Measurements from ENCODE around the gene TADA2B. TPM values are rescaled to one million over a fixed set of nuclear protein-coding genes. Genes with fewer than 3 reads are reported as not detected.

Gene TADA2B
- total RNA-seq, 4 donors from 2014 or later = 13.3 to 27.3 (median 16.5) TPM

DNA sequence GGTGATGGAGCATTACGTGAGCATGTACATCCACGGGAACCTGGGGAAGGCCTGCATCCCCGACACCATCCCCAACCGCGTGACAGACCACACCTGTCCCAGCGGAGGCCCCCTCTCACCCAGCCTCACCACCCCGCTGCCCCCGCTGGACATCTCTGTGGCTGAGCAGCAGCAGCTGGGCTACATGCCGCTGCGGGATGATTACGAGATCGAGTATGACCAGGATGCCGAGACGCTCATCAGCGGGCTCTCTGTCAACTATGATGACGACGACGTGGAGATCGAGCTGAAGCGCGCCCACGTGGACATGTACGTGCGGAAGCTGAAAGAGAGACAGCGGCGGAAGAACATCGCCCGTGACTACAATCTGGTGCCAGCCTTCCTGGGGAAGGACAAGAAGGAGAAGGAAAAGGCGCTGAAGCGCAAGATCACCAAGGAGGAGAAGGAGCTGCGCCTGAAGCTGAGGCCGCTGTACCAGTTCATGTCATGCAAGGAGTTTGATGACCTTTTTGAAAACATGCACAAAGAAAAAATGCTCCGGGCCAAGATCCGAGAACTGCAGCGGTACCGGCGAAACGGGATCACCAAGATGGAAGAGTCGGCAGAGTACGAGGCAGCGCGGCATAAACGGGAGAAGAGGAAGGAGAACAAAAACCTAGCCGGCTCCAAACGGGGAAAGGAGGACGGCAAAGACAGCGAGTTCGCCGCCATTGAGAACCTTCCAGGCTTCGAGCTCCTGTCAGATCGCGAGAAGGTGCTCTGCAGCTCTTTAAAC is 11.1 kb downstream of the TADA2B start:
- H3K4me3 ChIP-seq = no peak overlapping the region
- no peak for DNase-seq (ENCODE audit: low spot score in 2 of 2)
- no peaks in the 10 kb centered on the region for H3K9me3 ChIP-seq
- 95 to 96% methylated on average over 52 of the region's 52 CpGs for WGBS, 2 donors
- no peaks in the 10 kb centered on the region for H3K27me3 ChIP-seq
- H3K27ac ChIP-seq = no peak overlapping the region
- H3K36me3 ChIP-seq = peaks cover 0 to 69% (median 0%) of the 10 kb centered on the region in 3 donors
- peaks cover 0 to 36% (median 0%) of the 10 kb centered on the region in 4 donors for H3K4me1 ChIP-seq
- no peak for TF ChIP-seq EP300 (IDR thresholded peaks at IDR 0.05)
- TF ChIP-seq POLR2A (IDR thresholded peaks at IDR 0.05) = no peak
- TF ChIP-seq, protein P1, sequence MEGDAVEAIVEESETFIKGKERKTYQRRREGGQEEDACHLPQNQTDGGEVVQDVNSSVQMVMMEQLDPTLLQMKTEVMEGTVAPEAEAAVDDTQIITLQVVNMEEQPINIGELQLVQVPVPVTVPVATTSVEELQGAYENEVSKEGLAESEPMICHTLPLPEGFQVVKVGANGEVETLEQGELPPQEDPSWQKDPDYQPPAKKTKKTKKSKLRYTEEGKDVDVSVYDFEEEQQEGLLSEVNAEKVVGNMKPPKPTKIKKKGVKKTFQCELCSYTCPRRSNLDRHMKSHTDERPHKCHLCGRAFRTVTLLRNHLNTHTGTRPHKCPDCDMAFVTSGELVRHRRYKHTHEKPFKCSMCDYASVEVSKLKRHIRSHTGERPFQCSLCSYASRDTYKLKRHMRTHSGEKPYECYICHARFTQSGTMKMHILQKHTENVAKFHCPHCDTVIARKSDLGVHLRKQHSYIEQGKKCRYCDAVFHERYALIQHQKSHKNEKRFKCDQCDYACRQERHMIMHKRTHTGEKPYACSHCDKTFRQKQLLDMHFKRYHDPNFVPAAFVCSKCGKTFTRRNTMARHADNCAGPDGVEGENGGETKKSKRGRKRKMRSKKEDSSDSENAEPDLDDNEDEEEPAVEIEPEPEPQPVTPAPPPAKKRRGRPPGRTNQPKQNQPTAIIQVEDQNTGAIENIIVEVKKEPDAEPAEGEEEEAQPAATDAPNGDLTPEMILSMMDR (IDR thresholded peaks at IDR 0.05) = no peak

DNA sequence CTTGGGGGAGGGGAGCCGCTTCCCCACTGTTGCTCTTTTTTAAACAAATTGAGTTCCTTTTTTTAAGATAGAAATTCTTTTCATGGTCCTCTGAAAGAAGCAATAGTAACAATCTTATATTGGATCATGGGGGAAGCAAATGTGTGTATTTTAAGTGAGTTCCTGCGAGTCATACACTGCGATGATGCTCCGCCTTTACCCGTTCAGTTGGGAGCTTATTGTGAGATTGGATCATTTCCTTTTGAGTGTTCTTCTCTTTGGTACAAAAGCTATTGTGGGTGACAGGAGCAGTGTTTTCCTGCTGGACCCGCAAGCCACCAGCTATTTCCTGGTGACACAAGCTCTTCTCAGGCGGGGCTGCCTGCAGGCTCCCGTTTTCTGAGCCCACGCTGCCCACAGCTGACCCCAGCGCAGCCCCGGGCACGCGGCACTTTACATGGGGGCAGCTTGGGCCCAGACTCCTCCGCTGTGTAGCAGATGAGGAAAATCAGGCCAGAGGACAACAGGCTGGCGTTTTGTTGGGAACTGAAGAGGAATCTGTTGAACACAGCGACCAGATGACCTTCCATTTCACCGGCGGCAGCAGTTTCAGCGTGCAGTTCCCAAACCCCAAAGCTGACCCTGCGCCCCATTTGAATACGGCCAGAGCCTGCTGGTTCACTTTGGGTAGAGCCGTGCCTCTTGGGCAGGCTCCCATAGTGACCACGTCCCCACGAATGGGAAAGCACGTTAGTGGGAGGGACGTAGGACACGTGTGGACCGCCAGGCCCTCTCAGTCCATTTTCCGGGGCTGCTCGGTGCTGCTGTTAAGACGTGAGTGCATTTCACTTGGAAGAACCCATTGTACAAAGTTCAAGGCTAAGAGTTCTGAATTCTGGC is 12.2 kb downstream of the TADA2B start:
- no peak overlapping the region for H3K4me3 ChIP-seq
- H3K36me3 ChIP-seq = peaks cover 0 to 73% (median 0%) of the 10 kb centered on the region in 3 donors
- TF ChIP-seq, protein P1 (IDR thresholded peaks at IDR 0.05) = no peak
- no peak for TF ChIP-seq POLR2A (IDR thresholded peaks at IDR 0.05)
- TF ChIP-seq EP300 (IDR thresholded peaks at IDR 0.05) = no peak
- H3K27ac ChIP-seq = no peak overlapping the region
- H3K9me3 ChIP-seq = no peaks in the 10 kb centered on the region
- WGBS, 2 donors = 88 to 89% methylated on average over 31 of the region's 31 CpGs
- H3K4me1 ChIP-seq = peaks cover 0 to 26% (median 0%) of the 10 kb centered on the region in 4 donors
- H3K27me3 ChIP-seq = no peaks in the 10 kb centered on the region
- no peak for DNase-seq (ENCODE audit: low spot score in 2 of 2)

DNA sequence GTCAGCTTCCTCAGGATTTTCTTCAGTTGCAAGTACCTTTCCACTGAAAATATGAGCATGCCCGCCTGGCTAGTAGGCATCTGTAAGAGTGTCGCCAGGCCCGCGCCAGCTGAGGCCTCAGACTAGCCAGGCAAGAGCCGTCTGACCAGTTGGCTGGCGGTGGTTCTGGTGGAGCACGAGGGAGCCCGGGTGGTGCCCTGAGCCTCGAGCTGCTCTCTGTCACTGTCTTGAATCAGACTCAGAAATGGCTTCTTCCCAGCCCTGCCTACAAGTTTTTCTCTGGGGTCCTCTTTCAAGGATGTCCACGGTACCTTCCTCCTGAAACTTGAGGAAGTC is 12.8 kb downstream of the TADA2B start:
- peaks cover 0 to 20% (median 0%) of the 10 kb centered on the region in 4 donors for H3K4me1 ChIP-seq
- H3K36me3 ChIP-seq = peaks cover 0 to 79% (median 0%) of the 10 kb centered on the region in 3 donors
- TF ChIP-seq POLR2A (IDR thresholded peaks at IDR 0.05) (no peak), EP300 (IDR thresholded peaks at IDR 0.05) (no peak)
- TF ChIP-seq, protein P1 (IDR thresholded peaks at IDR 0.05) = no peak
- no peak overlapping the region for H3K27ac ChIP-seq
- DNase-seq (ENCODE audit: low spot score in 2 of 2) = no peak
- 89 to 91% methylated on average over 10 of the region's 10 CpGs for WGBS, 2 donors
- no peak overlapping the region for H3K4me3 ChIP-seq
- H3K27me3 ChIP-seq = no peaks in the 10 kb centered on the region
- H3K9me3 ChIP-seq = no peaks in the 10 kb centered on the region

DNA sequence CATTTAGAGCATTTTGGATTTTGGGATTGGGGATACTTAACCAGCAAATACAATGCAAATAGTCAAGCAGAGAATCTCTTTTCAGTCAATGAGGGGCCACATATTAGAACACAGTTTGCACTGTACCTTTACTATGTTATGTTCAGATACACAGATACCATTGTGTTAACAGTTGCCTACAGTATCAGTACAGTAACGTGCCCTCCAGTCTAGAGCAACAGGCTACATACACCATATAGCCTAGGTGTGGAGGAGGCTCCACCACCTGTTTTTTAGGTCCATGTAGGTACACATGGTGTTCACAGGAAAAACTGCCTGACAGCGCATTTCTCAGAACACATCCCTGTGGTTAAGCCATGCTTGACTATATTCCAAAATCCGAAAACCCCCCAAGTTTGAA is 15.6 kb downstream of the TADA2B start:
- TF ChIP-seq EP300 (IDR thresholded peaks at IDR 0.05) = no peak
- H3K4me3 ChIP-seq = no peak overlapping the region
- H3K9me3 ChIP-seq = no peaks in the 10 kb centered on the region
- DNase-seq (ENCODE audit: low spot score in 2 of 2) = no peak
- H3K4me1 ChIP-seq = no peaks in the 10 kb centered on the region
- H3K27me3 ChIP-seq = no peaks in the 10 kb centered on the region
- H3K27ac ChIP-seq = no peak overlapping the region
- H3K36me3 ChIP-seq = peaks cover 6 to 97% (median 20%) of the 10 kb centered on the region in 3 donors
- 90 to 96% methylated on average over 3 of the region's 3 CpGs for WGBS, 2 donors

DNA sequence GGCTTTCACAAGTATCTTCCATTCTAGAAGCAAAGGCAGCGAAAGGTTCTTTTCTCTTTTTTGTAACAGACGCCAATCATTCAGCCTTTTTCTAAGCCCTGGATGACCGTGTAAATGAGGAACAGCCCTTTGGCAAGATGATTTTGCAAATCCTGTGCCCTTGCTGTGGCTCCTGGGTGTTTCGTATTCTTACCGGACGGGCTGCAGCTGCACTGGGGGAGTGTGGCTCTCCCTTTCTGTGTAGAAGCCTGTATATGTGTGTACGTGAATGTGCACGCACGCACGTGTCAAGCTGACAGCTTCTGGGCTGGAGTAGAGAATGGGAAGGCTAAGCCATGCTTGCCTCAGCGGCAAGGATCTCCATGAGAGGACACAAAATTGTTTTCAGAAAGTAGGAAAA is 16.5 kb downstream of the TADA2B start:
- Histone ChIP-seq H3K27ac (no peak overlapping the region), H3K36me3 (peaks cover 6 to 94% (median 20%) of the 10 kb centered on the region in 3 donors), H3K4me1 (no peaks in the 10 kb centered on the region), H3K9me3 (no peaks in the 10 kb centered on the region), H3K27me3 (no peaks in the 10 kb centered on the region), H3K4me3 (no peak overlapping the region)
- 85 to 86% methylated on average over 11 of the region's 11 CpGs for WGBS, 2 donors
- TF ChIP-seq EP300 (IDR thresholded peaks at IDR 0.05) (no peak), POLR2A (IDR thresholded peaks at IDR 0.05) (no peak)
- TF ChIP-seq, protein P1 (IDR thresholded peaks at IDR 0.05) = no peak
- no peak for DNase-seq (ENCODE audit: low spot score in 2 of 2)
